Activated T-cell treated with anti-CD3 and anti-CD28 coated beads, Interleukin-2, amount 50 U/mL, for 4 hours (primary cell): ENCODE data around the gene HSPB8. TPM values are rescaled to one million over a fixed set of nuclear protein-coding genes. Genes with fewer than 3 reads are reported as not detected.

Experiments
- ATAC-seq, 2 donors: fragments of 200-7000 bp; cut with Tn5 transposase; one replicate each; pipeline ENCODE4 v1.10.0; 2021
- DNase-seq: peaks from one replicate; pipeline ENCODE4 v3.0.0-alpha.2; 2020
- H3K27me3 Mint-ChIP-seq: one replicate; pipeline ENCODE4 v1.8.0; 2021; ENCODE audit warnings: low read depth, mixed read lengths
- H3K36me3 Mint-ChIP-seq: one replicate; pipeline ENCODE4 v1.8.0; 2022; ENCODE audit warnings: mixed read lengths; ENCODE audit not compliant: insufficient read depth
- H3K4me1 Mint-ChIP-seq: one replicate; pipeline ENCODE4 v1.8.0; 2021; ENCODE audit warnings: low read depth, mixed read lengths
- H3K4me3 Mint-ChIP-seq: one replicate; pipeline ENCODE4 v1.8.0; 2021; ENCODE audit warnings: mild to moderate bottlenecking, moderate library complexity, mixed read lengths
- H3K9me3 Mint-ChIP-seq: one replicate; pipeline ENCODE4 v1.8.0; 2021; ENCODE audit warnings: mixed read lengths
- total RNA-seq, 3 donors: library from RNA; stranded (reverse); gene quantifications; one replicate each; pipeline ENCODE4 v1.2.1, GENCODE V29; 2021

Gene HSPB8
- total RNA-seq, 3 donors from 2014 or later: not detected

DNA sequence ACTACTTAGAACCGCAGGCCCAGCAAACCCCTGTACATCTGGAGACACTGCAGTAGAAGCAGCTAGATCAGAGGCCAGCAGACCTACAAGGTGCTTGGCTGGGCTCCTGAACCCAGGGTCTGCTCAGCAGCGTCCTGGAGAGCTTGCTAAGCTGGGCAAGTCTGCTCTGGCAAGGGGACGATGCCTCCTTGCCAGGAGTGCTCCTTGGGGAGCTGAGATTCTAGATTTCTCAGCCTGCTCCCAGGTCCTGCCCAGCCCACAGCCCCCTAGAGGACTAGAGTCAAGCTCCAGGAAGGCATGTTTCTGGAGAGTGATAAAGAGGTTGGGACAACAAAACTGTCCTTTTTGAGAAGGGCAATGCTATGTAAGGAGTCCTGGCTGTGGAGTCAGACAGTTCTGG is 60.3 kb downstream of the HSPB8 start:
- H3K4me1 Mint-ChIP-seq: no peaks in the 10 kb centered on the region
- H3K9me3 Mint-ChIP-seq: no peaks in the 10 kb centered on the region
- H3K36me3 Mint-ChIP-seq: no peaks in the 10 kb centered on the region
- H3K4me3 Mint-ChIP-seq: no peak overlapping the region
- DNase-seq (no peak), ATAC-seq (no peak)
- no peaks in the 10 kb centered on the region for H3K27me3 Mint-ChIP-seq

DNA sequence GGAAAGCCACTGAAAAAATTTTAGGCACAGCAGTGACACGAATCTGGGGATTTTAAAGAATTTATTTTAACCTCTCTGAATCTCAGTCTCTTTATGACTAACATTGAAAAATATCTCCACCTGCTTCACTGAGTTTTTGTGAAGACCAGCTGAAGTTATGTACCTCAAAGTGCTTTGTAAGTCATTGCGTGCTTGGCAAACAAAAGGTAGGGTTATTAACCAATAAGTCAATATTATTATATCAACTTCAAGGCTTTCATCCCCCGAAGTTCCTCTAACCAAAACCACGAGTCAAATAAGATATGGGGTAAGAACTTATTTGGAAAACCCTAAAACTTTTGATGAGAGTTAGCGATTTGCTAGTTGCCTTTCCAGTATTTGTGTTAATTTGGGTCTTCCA is 62.3 kb downstream of the HSPB8 start:
- ATAC-seq (no peak), DNase-seq (no peak)
- H3K36me3 Mint-ChIP-seq: no peaks in the 10 kb centered on the region
- H3K9me3 Mint-ChIP-seq: no peaks in the 10 kb centered on the region
- H3K4me3 Mint-ChIP-seq: no peak overlapping the region
- H3K27me3 Mint-ChIP-seq: no peaks in the 10 kb centered on the region
- no peaks in the 10 kb centered on the region for H3K4me1 Mint-ChIP-seq

GRCh38 chr12:119241580-119242169 is 62.9 kb downstream of the HSPB8 start:
- H3K9me3 Mint-ChIP-seq: no peaks in the 10 kb centered on the region
- H3K4me3 Mint-ChIP-seq: no peak overlapping the region
- no peaks in the 10 kb centered on the region for H3K27me3 Mint-ChIP-seq
- DNase-seq: no peak
- no peaks in the 10 kb centered on the region for H3K4me1 Mint-ChIP-seq
- no peak for ATAC-seq
- H3K36me3 Mint-ChIP-seq: no peaks in the 10 kb centered on the region

Other genes with a start within 250 kb of the HSPB8 start
- not detected for gene SRRM4, start 197.4 kb upstream of the HSPB8 start, total RNA-seq
- not detected for gene CCDC60, start 155.8 kb downstream of the HSPB8 start, total RNA-seq